GM23338 (cell line): ENCODE measurements around the gene SNN. TPM values are rescaled to one million over a fixed set of nuclear protein-coding genes. Genes with fewer than 3 reads are reported as not detected.

Experiments
- ATAC-seq: fragments of 200-7000 bp; cut with Tn5 transposase; 3 replicates; pipeline ENCODE4 v1.9.1; 2020
- DNase-seq: peaks from one replicate; pipeline ENCODE4 v3.0.0-alpha.2; 2015; ENCODE audit warnings: low spot score
- H2AFZ ChIP-seq: fragments of 200-600 bp; sonication (generic); 2 replicates; pipeline ENCODE4 v1.8.0; 2016; ENCODE audit warnings: antibody characterized with exemption, mild to moderate bottlenecking, moderate library complexity
- H3F3A ChIP-seq: fragments of 200-600 bp; sonication (generic); replicated peaks from 2 replicates; pipeline ENCODE4 v1.8.0; 2017; ENCODE audit warnings: antibody characterized with exemption, mixed run types, low read depth
- H3K27ac ChIP-seq: fragments of 200-600 bp; sonication (generic); 2 replicates; pipeline ENCODE4 v1.6.1; 2016; ENCODE audit warnings: low read depth
- H3K27me3 ChIP-seq: fragments of 200-600 bp; sonication (generic); 2 replicates; pipeline ENCODE4 v1.8.0; 2016; ENCODE audit warnings: mild to moderate bottlenecking, mixed run types, moderate library complexity; ENCODE audit not compliant: insufficient read depth
- H3K36me3 ChIP-seq: fragments of 200-600 bp; sonication (generic); 2 replicates; pipeline ENCODE4 v1.8.0; 2016; ENCODE audit warnings: mild to moderate bottlenecking; ENCODE audit not compliant: insufficient read depth
- H3K4me1 ChIP-seq: fragments of 200-600 bp; sonication (generic); 2 replicates; pipeline ENCODE4 v1.8.0; 2016; ENCODE audit warnings: mild to moderate bottlenecking, moderate library complexity; ENCODE audit not compliant: insufficient read depth
- H3K4me2 ChIP-seq: fragments of 200-600 bp; sonication (generic); 2 replicates; pipeline ENCODE4 v1.7.1; 2017; ENCODE audit warnings: mixed run types
- H3K4me3 ChIP-seq: fragments of 200-600 bp; sonication (generic); 2 replicates; pipeline ENCODE4 v1.6.1; 2016; ENCODE audit warnings: mixed run types
- H3K79me2 ChIP-seq: fragments of 200-600 bp; sonication (generic); replicated peaks from 2 replicates; pipeline ENCODE4 v1.8.0; 2017; ENCODE audit warnings: mild to moderate bottlenecking; ENCODE audit not compliant: insufficient read depth
- H3K9me2 ChIP-seq: fragments of 200-600 bp; sonication (generic); 2 replicates; pipeline ENCODE4 v1.8.0; 2017; ENCODE audit not compliant: insufficient read depth
- H4K20me1 ChIP-seq: fragments of 200-600 bp; sonication (generic); replicated peaks from 2 replicates; pipeline ENCODE4 v1.8.0; 2017; ENCODE audit warnings: mild to moderate bottlenecking; ENCODE audit not compliant: insufficient read depth
- H3K27ac Mint-ChIP-seq: 2 replicates; pipeline ENCODE4 v1.8.0; 2020; ENCODE audit warnings: inconsistent platforms, mild to moderate bottlenecking, moderate library complexity, mixed read lengths
- H3K27me3 Mint-ChIP-seq: 3 replicates; pipeline ENCODE4 v1.8.0; 2022; ENCODE audit warnings: low read depth, mild to moderate bottlenecking, moderate library complexity, mixed read lengths, inconsistent platforms; ENCODE audit not compliant: insufficient read depth, poor library complexity
- H3K36me3 Mint-ChIP-seq: 3 replicates; pipeline ENCODE4 v1.8.0; 2021; ENCODE audit warnings: low read depth, mild to moderate bottlenecking, inconsistent platforms, moderate library complexity, mixed read lengths
- H3K4me1 Mint-ChIP-seq: 3 replicates; pipeline ENCODE4 v1.8.0; 2020; ENCODE audit warnings: mild to moderate bottlenecking, inconsistent platforms, mixed read lengths
- H3K4me3 Mint-ChIP-seq: 3 replicates; pipeline ENCODE4 v1.8.0; 2021; ENCODE audit warnings: moderate library complexity, mild to moderate bottlenecking, inconsistent platforms, mixed read lengths
- H3K9me3 Mint-ChIP-seq: 3 replicates; pipeline ENCODE4 v1.8.0; 2020; ENCODE audit warnings: moderate library complexity, mild to moderate bottlenecking, inconsistent platforms, mixed read lengths
- EZH2 ChIP-seq: fragments of 200-600 bp; sonication (generic); IDR thresholded peaks from one replicate; pipeline ENCODE4 v1.8.0; 2017; ENCODE audit warnings: antibody characterized with exemption, mild to moderate bottlenecking, low read depth; ENCODE audit not compliant: unreplicated experiment
- EZH2phosphoT487 ChIP-seq: fragments of 200-600 bp; sonication (generic); IDR thresholded peaks from one replicate; pipeline ENCODE4 v1.8.1; 2018; ENCODE audit warnings: antibody characterized with exemption; ENCODE audit not compliant: unreplicated experiment
- NANOG ChIP-seq: IDR thresholded peaks from 2 replicates; pipeline ENCODE4 v1.6.1; 2016; ENCODE audit warnings: antibody characterized with exemption, borderline replicate concordance
- POLR2AphosphoS5 ChIP-seq: IDR thresholded peaks from 2 replicates; pipeline ENCODE4 v1.6.1; 2016; ENCODE audit warnings: antibody characterized with exemption, low read depth
- ZNF114 ChIP-seq: fragments of 250-450 bp; sonication (Bioruptor Pico); IDR thresholded peaks from 2 replicates; pipeline ENCODE4 v1.5.0; 2020; ENCODE audit warnings: mild to moderate bottlenecking, moderate library complexity
- ZNF331 ChIP-seq: fragments of 250-450 bp; sonication (Bioruptor Pico); IDR thresholded peaks from 2 replicates; pipeline ENCODE4 v1.5.0; 2020; ENCODE audit warnings: low read depth, mild to moderate bottlenecking, moderate library complexity
- polyA plus RNA-seq: library from polyadenylated mRNA; unstranded; fragments of >200 nt; fragmentation: Nextera tagmentation; extraction: Ambion mirVana; gene quantifications from 2 replicates; pipeline ENCODE4 v1.2.1, GENCODE V29; 2016
- total RNA-seq: library from RNA; depleted of rRNA; stranded (reverse); fragments of >200 nt; shearing (Covaris generic); gene quantifications from 2 replicates; pipeline ENCODE4 v1.2.3, GENCODE V29; 2014
- TF ChIP-seq, protein P1 (sequence below): IDR thresholded peaks from 2 replicates; pipeline ENCODE4 v1.6.1; 2016; ENCODE audit warnings: antibody characterized with exemption
- TF ChIP-seq, protein P2 (sequence below): fragments of 250-450 bp; sonication (Bioruptor Pico); IDR thresholded peaks from 2 replicates; pipeline ENCODE4 v1.5.0; 2020; ENCODE audit warnings: mild to moderate bottlenecking, moderate library complexity

The SNN gene
- total and polyA plus RNA-seq, 2 experiments from 2014 or later, result 19.0 to 63.3 TPM

DNA sequence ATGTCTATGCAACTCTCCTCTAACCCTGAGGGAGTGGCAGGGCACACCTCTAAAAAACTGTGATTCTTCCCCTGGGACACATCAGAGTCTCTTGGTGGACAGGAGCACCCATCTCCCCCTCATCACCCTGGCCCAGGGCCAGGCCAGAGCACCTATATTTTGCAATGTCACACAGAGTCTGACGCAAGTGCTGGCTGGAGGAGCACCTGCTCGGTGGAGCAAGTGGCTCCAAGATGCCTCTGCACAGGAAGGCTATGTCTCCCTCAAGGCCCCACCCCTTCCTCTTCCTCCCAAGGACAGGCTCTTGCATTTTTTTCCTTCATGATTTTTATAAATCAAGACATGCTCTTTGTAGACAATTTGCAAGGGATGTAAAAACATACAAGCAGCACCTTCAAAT, 13.3 kb downstream of the SNN start:
- Mint-ChIP-seq H3K27me3 (peaks cover 8% of the 10 kb centered on the region), H3K27ac (peak overlapping the region; percentile 15; the same call in 1 of the 2 replicates), H3K4me3 (no peak overlapping the region), H3K36me3 (peaks cover 44% of the 10 kb centered on the region), H3K4me1 (peaks cover 12% of the 10 kb centered on the region; the same call in 2 of the 3 replicates), H3K9me3 (no peaks in the 10 kb centered on the region; the same call in 2 of the 3 replicates)
- TF ChIP-seq EZH2phosphoT487 (no peak), ZNF114 (no peak), EZH2 (no peak), NANOG (no peak), POLR2AphosphoS5 (no peak), ZNF331 (CRISPR knock-in tag) (no peak)
- TF ChIP-seq, protein P1, sequence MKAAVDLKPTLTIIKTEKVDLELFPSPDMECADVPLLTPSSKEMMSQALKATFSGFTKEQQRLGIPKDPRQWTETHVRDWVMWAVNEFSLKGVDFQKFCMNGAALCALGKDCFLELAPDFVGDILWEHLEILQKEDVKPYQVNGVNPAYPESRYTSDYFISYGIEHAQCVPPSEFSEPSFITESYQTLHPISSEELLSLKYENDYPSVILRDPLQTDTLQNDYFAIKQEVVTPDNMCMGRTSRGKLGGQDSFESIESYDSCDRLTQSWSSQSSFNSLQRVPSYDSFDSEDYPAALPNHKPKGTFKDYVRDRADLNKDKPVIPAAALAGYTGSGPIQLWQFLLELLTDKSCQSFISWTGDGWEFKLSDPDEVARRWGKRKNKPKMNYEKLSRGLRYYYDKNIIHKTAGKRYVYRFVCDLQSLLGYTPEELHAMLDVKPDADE, result no peak
- TF ChIP-seq, protein P2, sequence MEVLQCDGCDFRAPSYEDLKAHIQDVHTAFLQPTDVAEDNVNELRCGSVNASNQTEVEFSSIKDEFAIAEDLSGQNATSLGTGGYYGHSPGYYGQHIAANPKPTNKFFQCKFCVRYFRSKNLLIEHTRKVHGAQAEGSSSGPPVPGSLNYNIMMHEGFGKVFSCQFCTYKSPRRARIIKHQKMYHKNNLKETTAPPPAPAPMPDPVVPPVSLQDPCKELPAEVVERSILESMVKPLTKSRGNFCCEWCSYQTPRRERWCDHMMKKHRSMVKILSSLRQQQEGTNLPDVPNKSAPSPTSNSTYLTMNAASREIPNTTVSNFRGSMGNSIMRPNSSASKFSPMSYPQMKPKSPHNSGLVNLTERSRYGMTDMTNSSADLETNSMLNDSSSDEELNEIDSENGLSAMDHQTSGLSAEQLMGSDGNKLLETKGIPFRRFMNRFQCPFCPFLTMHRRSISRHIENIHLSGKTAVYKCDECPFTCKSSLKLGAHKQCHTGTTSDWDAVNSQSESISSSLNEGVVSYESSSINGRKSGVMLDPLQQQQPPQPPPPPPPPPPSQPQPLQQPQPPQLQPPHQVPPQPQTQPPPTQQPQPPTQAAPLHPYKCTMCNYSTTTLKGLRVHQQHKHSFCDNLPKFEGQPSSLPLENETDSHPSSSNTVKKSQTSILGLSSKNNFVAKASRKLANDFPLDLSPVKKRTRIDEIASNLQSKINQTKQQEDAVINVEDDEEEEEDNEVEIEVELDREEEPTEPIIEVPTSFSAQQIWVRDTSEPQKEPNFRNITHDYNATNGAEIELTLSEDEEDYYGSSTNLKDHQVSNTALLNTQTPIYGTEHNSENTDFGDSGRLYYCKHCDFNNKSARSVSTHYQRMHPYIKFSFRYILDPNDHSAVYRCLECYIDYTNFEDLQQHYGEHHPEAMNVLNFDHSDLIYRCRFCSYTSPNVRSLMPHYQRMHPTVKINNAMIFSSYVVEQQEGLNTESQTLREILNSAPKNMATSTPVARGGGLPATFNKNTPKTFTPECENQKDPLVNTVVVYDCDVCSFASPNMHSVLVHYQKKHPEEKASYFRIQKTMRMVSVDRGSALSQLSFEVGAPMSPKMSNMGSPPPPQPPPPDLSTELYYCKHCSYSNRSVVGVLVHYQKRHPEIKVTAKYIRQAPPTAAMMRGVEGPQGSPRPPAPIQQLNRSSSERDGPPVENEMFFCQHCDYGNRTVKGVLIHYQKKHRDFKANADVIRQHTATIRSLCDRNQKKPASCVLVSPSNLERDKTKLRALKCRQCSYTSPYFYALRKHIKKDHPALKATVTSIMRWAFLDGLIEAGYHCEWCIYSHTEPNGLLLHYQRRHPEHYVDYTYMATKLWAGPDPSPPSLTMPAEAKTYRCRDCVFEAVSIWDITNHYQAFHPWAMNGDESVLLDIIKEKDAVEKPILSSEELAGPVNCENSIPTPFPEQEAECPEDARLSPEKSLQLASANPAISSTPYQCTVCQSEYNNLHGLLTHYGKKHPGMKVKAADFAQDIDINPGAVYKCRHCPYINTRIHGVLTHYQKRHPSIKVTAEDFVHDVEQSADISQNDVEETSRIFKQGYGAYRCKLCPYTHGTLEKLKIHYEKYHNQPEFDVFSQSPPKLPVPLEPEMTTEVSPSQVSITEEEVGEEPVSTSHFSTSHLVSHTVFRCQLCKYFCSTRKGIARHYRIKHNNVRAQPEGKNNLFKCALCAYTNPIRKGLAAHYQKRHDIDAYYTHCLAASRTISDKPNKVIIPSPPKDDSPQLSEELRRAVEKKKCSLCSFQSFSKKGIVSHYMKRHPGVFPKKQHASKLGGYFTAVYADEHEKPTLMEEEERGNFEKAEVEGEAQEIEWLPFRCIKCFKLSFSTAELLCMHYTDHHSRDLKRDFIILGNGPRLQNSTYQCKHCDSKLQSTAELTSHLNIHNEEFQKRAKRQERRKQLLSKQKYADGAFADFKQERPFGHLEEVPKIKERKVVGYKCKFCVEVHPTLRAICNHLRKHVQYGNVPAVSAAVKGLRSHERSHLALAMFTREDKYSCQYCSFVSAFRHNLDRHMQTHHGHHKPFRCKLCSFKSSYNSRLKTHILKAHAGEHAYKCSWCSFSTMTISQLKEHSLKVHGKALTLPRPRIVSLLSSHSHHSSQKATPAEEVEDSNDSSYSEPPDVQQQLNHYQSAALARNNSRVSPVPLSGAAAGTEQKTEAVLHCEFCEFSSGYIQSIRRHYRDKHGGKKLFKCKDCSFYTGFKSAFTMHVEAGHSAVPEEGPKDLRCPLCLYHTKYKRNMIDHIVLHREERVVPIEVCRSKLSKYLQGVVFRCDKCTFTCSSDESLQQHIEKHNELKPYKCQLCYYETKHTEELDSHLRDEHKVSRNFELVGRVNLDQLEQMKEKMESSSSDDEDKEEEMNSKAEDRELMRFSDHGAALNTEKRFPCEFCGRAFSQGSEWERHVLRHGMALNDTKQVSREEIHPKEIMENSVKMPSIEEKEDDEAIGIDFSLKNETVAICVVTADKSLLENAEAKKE (CRISPR knock-in tag), result no peak
- Histone ChIP-seq H3F3A (peaks cover 12% of the 10 kb centered on the region), H3K9me2 (no peaks in the 10 kb centered on the region), H3K27me3 (no peaks in the 10 kb centered on the region), H3K4me3 (no peak overlapping the region), H3K79me2 (no peaks in the 10 kb centered on the region), H3K36me3 (peaks cover 22% of the 10 kb centered on the region; the same call in 1 of the 2 replicates), H4K20me1 (peaks cover 26% of the 10 kb centered on the region), H3K4me1 (0 out of 2 replicates have a peak, but pooled peaks cover 4% of the 10 kb centered on the region), H2AFZ (no peak overlapping the region), H3K4me2 (no peak overlapping the region), H3K27ac (peak overlapping the region; percentile 45; the same call in 1 of the 2 replicates)
- DNase-seq (no peak), ATAC-seq (no peak)
